A549 (cell line): Measurements from ENCODE around the gene IGFBP4. TPM values are rescaled to one million over a fixed set of nuclear protein-coding genes. Genes with fewer than 3 reads are reported as not detected.

Source experiments
- ATAC-seq, 2 experiments: fragments of 200-7000 bp in 1 of 2; fragments of >200 bp in 1 of 2; cut with Nextera tagmentation in 1 of 2; cut with Tn5 transposase in 1 of 2; 3 replicates each; pipeline versions ENCODE4 v1.8.0 to v1.9.1; 2018 to 2020; ENCODE audit warnings: mild to moderate bottlenecking in 1 of 2, moderate library complexity in 1 of 2
- CTCF ChIA-PET: fragments of 300-600 bp; sonication (Branson Sonifier 250); formaldehyde crosslinking; extraction: SDS; loops from one replicate; lab custom pipeline; 2021; ENCODE audit warnings: antibody characterized with exemption, inconsistent platforms; lab: Yijun Ruan, JAX
- POLR2A ChIA-PET: fragments of 350-600 bp; formaldehyde crosslinking; extraction: SDS; loops from one replicate; lab custom pipeline; 2021; ENCODE audit warnings: antibody characterized with exemption, inconsistent platforms; lab: Yijun Ruan, JAX
- DNase-seq, 2 experiments: peaks; one replicate each; pipeline versions ENCODE4 v3.0.0 to v3.0.0-alpha.2; 2011 to 2016; ENCODE audit warnings: low read depth in 1 of 2, low spot score in 1 of 2
- FAIRE-seq: peaks from 2 replicates; lab custom pipeline; 2011; peaks lifted over from hg19 to GRCh38; lab: Jason Lieb, UNC
- H3K27ac ChIP-seq, 2 experiments: fragments of >200 bp; sonication (Bioruptor Twin); formaldehyde crosslinking; 3 replicates each; pipeline ENCODE4 v1.5.1; 2016 to 2017
- H3K4me1 ChIP-seq: fragments of >200 bp; sonication (Bioruptor Twin); formaldehyde crosslinking; 3 replicates; pipeline ENCODE4 v1.6.1; 2016
- H3K4me2 ChIP-seq: fragments of >200 bp; sonication (Bioruptor Twin); formaldehyde crosslinking; 3 replicates; pipeline ENCODE4 v1.6.1; 2016
- H3K4me3 ChIP-seq: fragments of >200 bp; sonication (Bioruptor Twin); formaldehyde crosslinking; 3 replicates; pipeline ENCODE4 v1.5.1; 2016
- H3K9me3 ChIP-seq: fragments of >200 bp; sonication (Bioruptor Twin); formaldehyde crosslinking; 3 replicates; pipeline ENCODE4 v1.6.1; 2016
- BCL3 ChIP-seq: fragments of >200 bp; sonication (Bioruptor Twin); formaldehyde crosslinking; IDR thresholded peaks from 3 replicates; pipeline ENCODE4 v1.6.1; 2016
- CHD2 ChIP-seq: fragments of 150-350 bp; IDR thresholded peaks from 2 replicates; pipeline ENCODE4 v1.6.1; 2014; ENCODE audit warnings: low read length; ENCODE audit not compliant: partially characterized antibody
- CTCF ChIP-seq: fragments of >200 bp; sonication (Bioruptor Twin); formaldehyde crosslinking; IDR thresholded peaks from 3 replicates; pipeline ENCODE4 v1.5.1; 2016
- EP300 ChIP-seq, 2 experiments: fragments of >200 bp; sonication (Bioruptor Twin); formaldehyde crosslinking; IDR thresholded peaks; 2 replicates in 1 of 2; 3 replicates in 1 of 2; pipeline ENCODE4 v1.6.1; 2016 to 2017
- FOSB ChIP-seq: fragments of 250-450 bp; sonication (Bioruptor Pico); IDR thresholded peaks from 2 replicates; pipeline ENCODE4 v1.5.0; 2020; ENCODE audit warnings: mild to moderate bottlenecking, moderate library complexity
- HOXB13 ChIP-seq: fragments of 250-450 bp; sonication (Bioruptor Pico); IDR thresholded peaks from 2 replicates; pipeline ENCODE4 v1.5.0; 2020; ENCODE audit warnings: low read depth, mild to moderate bottlenecking, moderate library complexity
- HOXB5 ChIP-seq: fragments of 250-450 bp; sonication (Bioruptor Pico); IDR thresholded peaks from 2 replicates; pipeline ENCODE4 v1.5.0; 2020; ENCODE audit warnings: mild to moderate bottlenecking, moderate library complexity
- KDM1A ChIP-seq: fragments of 200-600 bp; sonication (generic); IDR thresholded peaks from 2 replicates; pipeline ENCODE4 v1.6.1; 2016; ENCODE audit warnings: low read depth, mild to moderate bottlenecking
- MAX ChIP-seq: IDR thresholded peaks from 2 replicates; pipeline ENCODE4 v1.6.1; 2012
- MYC ChIP-seq: IDR thresholded peaks from 2 replicates; pipeline ENCODE4 v1.6.1; 2012; ENCODE audit warnings: mild to moderate bottlenecking, inconsistent platforms, low read length, improper control_type of control experiment, borderline replicate concordance
- NPAS2 ChIP-seq: fragments of 250-450 bp; sonication (Bioruptor Pico); IDR thresholded peaks from 2 replicates; pipeline ENCODE4 v1.8.0; 2022; ENCODE audit warnings: mild to moderate bottlenecking, moderate library complexity, borderline replicate concordance
- PHF8 ChIP-seq: fragments of 200-600 bp; sonication (generic); IDR thresholded peaks from 2 replicates; pipeline ENCODE4 v1.6.1; 2016; ENCODE audit warnings: low read depth, mild to moderate bottlenecking, antibody characterized with exemption, moderate library complexity, borderline replicate concordance
- RARB ChIP-seq: fragments of 250-450 bp; sonication (Bioruptor Pico); IDR thresholded peaks from 2 replicates; pipeline ENCODE4 v1.8.0; 2021; ENCODE audit warnings: mild to moderate bottlenecking, moderate library complexity
- RNF2 ChIP-seq: fragments of 200-600 bp; sonication (generic); IDR thresholded peaks from 2 replicates; pipeline ENCODE4 v1.6.1; 2016; ENCODE audit warnings: low read depth, mild to moderate bottlenecking, antibody characterized with exemption, moderate library complexity, borderline replicate concordance
- TFCP2L1 ChIP-seq: fragments of 250-450 bp; sonication (Bioruptor Pico); IDR thresholded peaks from 2 replicates; pipeline ENCODE4 v1.5.0; 2021; ENCODE audit warnings: mild to moderate bottlenecking
- TP53 ChIP-seq: fragments of 250-450 bp; sonication (Bioruptor Pico); IDR thresholded peaks from 2 replicates; pipeline ENCODE4 v1.5.0; 2021; ENCODE audit warnings: mild to moderate bottlenecking, moderate library complexity
- USF2 ChIP-seq: fragments of 450-650 bp; IDR thresholded peaks from 2 replicates; pipeline ENCODE4 v1.6.1; 2014; ENCODE audit warnings: antibody characterized with exemption
- ZSCAN20 ChIP-seq: fragments of 250-450 bp; sonication (Bioruptor Pico); IDR thresholded peaks from 2 replicates; pipeline ENCODE4 v1.8.0; 2022; ENCODE audit warnings: mild to moderate bottlenecking, moderate library complexity
- WGBS: methylation state at CpG from one replicate; pipeline ENCODE4 v1.1.6; 2017; ENCODE audit errors: missing lambda C conversion rate; 5-methylcytosine and 5-hydroxymethylcytosine counted together
- polyA plus RNA-seq, 4 experiments: library from polyadenylated mRNA; depleted of rRNA in 3 of 4; stranded (reverse); fragments of >200 nt; fragmentation: RNase III in 1 of 4; extraction: RNeasy Plus Mini Kit Qiagen cat#74134 plus additional on column Dnase treatment in 1 of 4; gene quantifications; 2 replicates in 3 of 4; 3 replicates in 1 of 4; pipeline ENCODE4 v1.2.3, GENCODE V29; 2011 to 2017

Gene IGFBP4
- polyA plus RNA-seq, 2 of the 4 experiments (the other 2 are of a cell fraction), result 1,080 to 1,829 TPM

- no peak for FAIRE-seq
- H3K9me3 ChIP-seq, result no peaks in the 10 kb centered on the region
- H3K4me3 ChIP-seq, result no peak overlapping the region
- ChIA-PET POLR2A (interaction anchor here (1.5 kb wide), 1 partner anchor 13 kb away, joined by 6 read pairs; no protein-coding TSS in a partner anchor), CTCF (interaction anchor here (0.9 to 3.0 kb wide), 7 partner anchors 9 to 64 kb away, joined by 3 to 19 read pairs (median 6); no protein-coding TSS in a partner anchor)
- ATAC-seq, result no peak
- H3K4me2 ChIP-seq, result no peak overlapping the region
- H3K4me1 ChIP-seq, result peaks cover 49% of the 10 kb centered on the region
- H3K27ac ChIP-seq, result peak overlapping the region; percentile 96 to 97
- DNase-seq, result no peak
- WGBS, result 90% methylated on average over 5 of the region's 5 CpGs
- TF ChIP-seq MAX, result 0 out of 2 replicates have a peak, but pooled peaks have one; percentile 7
- no peak for TF ChIP-seq USF2
Observed at GRCh38 chr17:40502716-40503115, 59.5 kb downstream of the IGFBP4 start.

GRCh38 chr17:40503154-40503553, 59.9 kb downstream of the IGFBP4 start:
- ChIA-PET POLR2A (no interaction called here), CTCF (interaction anchor here (0.9 to 5.6 kb wide), 5 partner anchors 9 to 64 kb away, joined by 5 to 23 read pairs (median 17); no protein-coding TSS in a partner anchor)
- peaks cover 46% of the 10 kb centered on the region for H3K4me1 ChIP-seq
- H3K4me3 ChIP-seq, result no peak overlapping the region
- no peak for DNase-seq
- H3K9me3 ChIP-seq, result no peaks in the 10 kb centered on the region
- H3K4me2 ChIP-seq, result no peak overlapping the region
- WGBS, result 93% methylated on average over 2 of the region's 2 CpGs
- no peak for TF ChIP-seq TP53 (CRISPR knock-in tag)
- no peak for TF ChIP-seq ZSCAN20 (CRISPR knock-in tag)
- no peak for TF ChIP-seq CTCF
- TF ChIP-seq TFCP2L1 (CRISPR knock-in tag), result no peak
- TF ChIP-seq NPAS2 (CRISPR knock-in tag), result no peak
- TF ChIP-seq BCL3, result no peak
- TF ChIP-seq CHD2, result no peak
- TF ChIP-seq PHF8, result no peak
- TF ChIP-seq FOSB, result no peak
- no peak for TF ChIP-seq HOXB13 (CRISPR knock-in tag)
- no peak for TF ChIP-seq HOXB5 (CRISPR knock-in tag)
- no peak for TF ChIP-seq RNF2
- no peak for TF ChIP-seq EP300 (IDR thresholded peaks at IDR 0.05)
- TF ChIP-seq MYC, result no peak
- TF ChIP-seq KDM1A, result no peak
- no peak for TF ChIP-seq RARB (CRISPR knock-in tag)
- TF ChIP-seq, all 56 proteins: peak for 0
- ATAC-seq (no peak), FAIRE-seq (peak; percentile 63)
- H3K27ac ChIP-seq, result peak overlapping the region; percentile 96 to 97

GRCh38 chr17:40506786-40507185, 63.5 kb downstream of the IGFBP4 start:
- ATAC-seq (no peak), FAIRE-seq (no peak), DNase-seq (no peak)
- no peak overlapping the region for H3K4me2 ChIP-seq
- no peaks in the 10 kb centered on the region for H3K9me3 ChIP-seq
- peaks cover 47% of the 10 kb centered on the region for H3K4me1 ChIP-seq
- CTCF ChIA-PET, result interaction anchor here (1.0 to 5.6 kb wide), 8 partner anchors 9 to 53 kb away, joined by 3 to 30 read pairs (median 10); no protein-coding TSS in a partner anchor
- 92% methylated on average over 5 of the region's 5 CpGs for WGBS
- POLR2A ChIA-PET, result interaction anchor here (0.8 kb wide), 2 partner anchors 9 to 44 kb away, joined by 4 to 8 read pairs; no protein-coding TSS in a partner anchor
- H3K4me3 ChIP-seq, result no peak overlapping the region
- no peak for TF ChIP-seq TFCP2L1 (CRISPR knock-in tag)
- H3K27ac ChIP-seq, result peak overlapping the region; percentile 96 to 99

Other genes with a start within 250 kb of the IGFBP4 start
- gene WIPF2, start 224.1 kb upstream of the IGFBP4 start, polyA plus RNA-seq (2011; rRNA removed), result 13.8 and 15.3 TPM in 2 replicates
- gene WIPF2, start 224.1 kb upstream of the IGFBP4 start, polyA plus RNA-seq (2017; fragmentation: RNase III; extraction: RNeasy Plus Mini Kit Qiagen cat#74134 plus additional on column Dnase treatment), result 19.3 to 21.5 TPM (median 20.8 TPM) in 3 replicates
- gene CDC6, start 155.6 kb upstream of the IGFBP4 start, polyA plus RNA-seq (2011; rRNA removed), result 71.4 and 79.5 TPM in 2 replicates
- gene CDC6, start 155.6 kb upstream of the IGFBP4 start, polyA plus RNA-seq (2017; fragmentation: RNase III; extraction: RNeasy Plus Mini Kit Qiagen cat#74134 plus additional on column Dnase treatment), result 66.6 to 67.5 TPM (median 67.0 TPM) in 3 replicates
- gene RARA, start 134.3 kb upstream of the IGFBP4 start, polyA plus RNA-seq (2011; rRNA removed), result 8.6 and 9.9 TPM in 2 replicates
- 17.2 to 18.5 TPM (median 17.9 TPM) in 3 replicates for gene RARA, start 134.3 kb upstream of the IGFBP4 start, polyA plus RNA-seq (2017; fragmentation: RNase III; extraction: RNeasy Plus Mini Kit Qiagen cat#74134 plus additional on column Dnase treatment)
- 0.09 TPM in 1 of 2 replicates, not detected in the other for gene GJD3, start 78.7 kb upstream of the IGFBP4 start, polyA plus RNA-seq (2011; rRNA removed)
- gene GJD3, start 78.7 kb upstream of the IGFBP4 start, polyA plus RNA-seq (2017; fragmentation: RNase III; extraction: RNeasy Plus Mini Kit Qiagen cat#74134 plus additional on column Dnase treatment), result 0.40 to 1.2 TPM (median 0.70 TPM) in 3 replicates
- 273 and 416 TPM in 2 replicates for gene TOP2A, start 25.6 kb upstream of the IGFBP4 start, polyA plus RNA-seq (2011; rRNA removed)
- 210 to 241 TPM (median 226 TPM) in 3 replicates for gene TOP2A, start 25.6 kb upstream of the IGFBP4 start, polyA plus RNA-seq (2017; fragmentation: RNase III; extraction: RNeasy Plus Mini Kit Qiagen cat#74134 plus additional on column Dnase treatment)
- 24.2 and 45.9 TPM in 2 replicates for gene TNS4, start 58.2 kb downstream of the IGFBP4 start, polyA plus RNA-seq (2011; rRNA removed)
- gene TNS4, start 58.2 kb downstream of the IGFBP4 start, polyA plus RNA-seq (2017; fragmentation: RNase III; extraction: RNeasy Plus Mini Kit Qiagen cat#74134 plus additional on column Dnase treatment), result 61.6 to 75.9 TPM (median 73.5 TPM) in 3 replicates
- gene CCR7, start 122.0 kb downstream of the IGFBP4 start, polyA plus RNA-seq (2011; rRNA removed), result 1.4 and 1.9 TPM in 2 replicates
- gene CCR7, start 122.0 kb downstream of the IGFBP4 start, polyA plus RNA-seq (2017; fragmentation: RNase III; extraction: RNeasy Plus Mini Kit Qiagen cat#74134 plus additional on column Dnase treatment), result 0.72 to 0.84 TPM (median 0.76 TPM) in 3 replicates
- 87.9 and 111 TPM in 2 replicates for gene SMARCE1, start 204.4 kb downstream of the IGFBP4 start, polyA plus RNA-seq (2011; rRNA removed)
- gene SMARCE1, start 204.4 kb downstream of the IGFBP4 start, polyA plus RNA-seq (2017; fragmentation: RNase III; extraction: RNeasy Plus Mini Kit Qiagen cat#74134 plus additional on column Dnase treatment), result 109 to 116 TPM (median 114 TPM) in 3 replicates
- gene KRT222, start 221.7 kb downstream of the IGFBP4 start, polyA plus RNA-seq (2011; rRNA removed), result 1.3 and 1.8 TPM in 2 replicates
- 0.97 to 1.8 TPM (median 1.8 TPM) in 3 replicates for gene KRT222, start 221.7 kb downstream of the IGFBP4 start, polyA plus RNA-seq (2017; fragmentation: RNase III; extraction: RNeasy Plus Mini Kit Qiagen cat#74134 plus additional on column Dnase treatment)